OCI-LY7 (cell line): ENCODE results near the gene MAPK11. TPM values are rescaled to one million over a fixed set of nuclear protein-coding genes. Genes with fewer than 3 reads are reported as not detected.

Experiments used
- BruUV-seq: library from RNA; stranded (reverse); fragments of 400-500 nt; replicated peaks from 2 replicates; lab custom pipeline; 2021; lab: Mats Ljungman, UMichigan
- CTCF ChIA-PET: fragments of 300-600 bp; sonication (Branson Sonifier 250); formaldehyde crosslinking; loops from one replicate; lab custom pipeline; 2022; ENCODE audit warnings: antibody characterized with exemption; ENCODE audit not compliant: unreplicated experiment; lab: Charles Lee
- POLR2A ChIA-PET: fragments of 300-600 bp; sonication (Branson Sonifier 250); formaldehyde crosslinking; loops from one replicate; lab custom pipeline; 2022; ENCODE audit warnings: antibody characterized with exemption; lab: Charles Lee
- DNase-seq: peaks from one replicate; pipeline ENCODE4 v3.0.0-alpha.2; 2015; ENCODE audit warnings: low spot score
- H2AFZ ChIP-seq: fragments of 200-600 bp; sonication (generic), shearing (Covaris generic); 2 replicates; pipeline ENCODE4 v1.6.1; 2014; ENCODE audit warnings: mild to moderate bottlenecking, antibody characterized with exemption, low read length, moderate library complexity
- H3K27ac ChIP-seq: fragments of 200-600 bp; sonication (generic); 2 replicates; pipeline ENCODE4 v1.5.1; 2014; ENCODE audit warnings: mixed run types, low read depth, mild to moderate bottlenecking, moderate library complexity, low read length, inconsistent platforms; ENCODE audit not compliant: poor library complexity, severe bottlenecking
- H3K36me3 ChIP-seq: fragments of 200-600 bp; sonication (generic); 2 replicates; pipeline ENCODE4 v1.6.1; 2014; ENCODE audit warnings: mild to moderate bottlenecking, antibody characterized with exemption, low read length, moderate library complexity, mixed read lengths; ENCODE audit not compliant: insufficient read depth
- H3K4me1 ChIP-seq: fragments of 200-600 bp; sonication (generic); 2 replicates; pipeline ENCODE4 v1.5.1; 2014; ENCODE audit warnings: mild to moderate bottlenecking, low read length; ENCODE audit not compliant: insufficient read depth, poor library complexity, severe bottlenecking
- H3K4me2 ChIP-seq: fragments of 200-600 bp; sonication (generic); 2 replicates; pipeline ENCODE4 v1.6.1; 2014; ENCODE audit warnings: mild to moderate bottlenecking, low read length
- H3K4me3 ChIP-seq: fragments of 200-600 bp; sonication (generic); 2 replicates; pipeline ENCODE4 v1.5.1; 2014; ENCODE audit warnings: mild to moderate bottlenecking, low read depth, low read length; ENCODE audit not compliant: poor library complexity, severe bottlenecking
- H3K79me2 ChIP-seq: fragments of 200-600 bp; sonication (generic); 2 replicates; pipeline ENCODE4 v1.6.1; 2016; ENCODE audit warnings: low read depth, mild to moderate bottlenecking, low read length, moderate library complexity, mixed read lengths; ENCODE audit not compliant: insufficient read depth
- H3K9me2 ChIP-seq: fragments of 200-600 bp; sonication (generic); 2 replicates; pipeline ENCODE4 v1.6.1; 2016; ENCODE audit warnings: mild to moderate bottlenecking, low read length, mixed read lengths; ENCODE audit not compliant: insufficient read depth
- H3K9me3 ChIP-seq: fragments of 200-600 bp; sonication (generic); 2 replicates; pipeline ENCODE4 v1.6.1; 2014; ENCODE audit warnings: mild to moderate bottlenecking, mixed run types, low read length, mixed read lengths
- H4K20me1 ChIP-seq: fragments of 200-600 bp; sonication (generic); 2 replicates; pipeline ENCODE4 v1.6.1; 2014; ENCODE audit warnings: mild to moderate bottlenecking, antibody characterized with exemption, low read length, moderate library complexity, mixed read lengths; ENCODE audit not compliant: insufficient read depth
- EZH2phosphoT487 ChIP-seq: fragments of 200-600 bp; sonication (generic); IDR thresholded peaks from 2 replicates; pipeline ENCODE4 v1.6.1; 2018; ENCODE audit warnings: low read depth, borderline replicate concordance, mild to moderate bottlenecking, mixed run types, antibody characterized with exemption, low read length, moderate library complexity, mixed read lengths
- intact Hi-C: fragments of 100-400 bp; cut with micrococcal nuclease; formaldehyde crosslinking; loops from one replicate; pipeline ENCODE4 v1.10.0; 2022; ENCODE audit not compliant: unreplicated experiment
- total RNA-seq, 2 experiments: library from RNA; depleted of rRNA in 1 of 2; stranded (reverse); fragments of >200 nt in 1 of 2; shearing (Covaris generic) in 1 of 2; gene quantifications; 2 replicates each; pipeline ENCODE4 v1.2.3, GENCODE V29; 2014 to 2022
- TF ChIP-seq, protein P1 (sequence below): fragments of 200-600 bp; sonication (generic); conservative IDR thresholded peaks from 2 replicates; pipeline ENCODE4 v1.5.1; 2014; ENCODE audit warnings: mild to moderate bottlenecking, antibody characterized with exemption, low read length, moderate library complexity, mixed read lengths

The MAPK11 gene
- total RNA-seq, 2 experiments from 2014 or later = 12.0 to 19.7 TPM

DNA sequence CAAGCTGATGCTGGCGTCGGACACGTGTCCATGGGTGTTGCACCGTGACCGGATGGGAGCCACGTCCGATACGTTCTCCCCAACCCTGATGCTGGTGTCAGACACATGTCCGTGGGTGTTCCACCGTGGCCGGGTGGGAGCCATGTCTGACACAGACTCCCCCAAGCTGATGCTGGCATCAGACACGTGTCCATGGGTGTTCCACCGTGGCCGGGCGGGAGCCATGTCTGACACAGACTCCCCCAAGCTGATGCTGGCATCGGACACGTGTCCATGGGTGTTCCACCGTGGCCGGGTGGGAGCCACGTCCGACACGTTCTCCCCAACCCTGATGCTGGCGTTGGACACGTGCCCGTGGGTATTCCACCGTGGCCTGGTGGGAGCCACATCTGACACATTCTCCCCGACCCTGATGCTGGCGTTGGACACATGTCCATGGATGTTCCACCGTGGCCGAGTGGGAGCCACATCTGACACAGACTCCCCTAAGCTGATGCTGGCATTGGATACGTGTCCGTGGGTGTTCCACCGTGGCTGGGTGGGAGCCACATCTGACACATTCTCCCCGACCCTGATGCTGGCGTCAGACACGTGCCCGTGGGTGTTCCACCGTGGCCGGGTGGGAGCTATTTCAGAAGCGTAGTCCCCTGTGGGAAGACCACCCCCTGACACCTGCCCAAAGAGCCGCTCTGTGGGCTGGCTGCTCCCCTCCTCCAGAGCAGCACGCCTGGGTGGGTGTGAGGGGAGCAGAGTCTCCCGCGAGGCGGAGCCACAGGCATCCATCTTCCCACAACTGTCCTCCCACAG is 49.4 kb downstream of the MAPK11 start:
- Histone ChIP-seq H2AFZ (no peak overlapping the region), H3K4me3 (no peak overlapping the region), H3K9me2 (no peaks in the 10 kb centered on the region), H3K4me2 (no peak overlapping the region), H3K79me2 (no peaks in the 10 kb centered on the region), H3K4me1 (no peaks in the 10 kb centered on the region), H3K36me3 (peaks cover 93% of the 10 kb centered on the region), H4K20me1 (no peaks in the 10 kb centered on the region), H3K9me3 (no peaks in the 10 kb centered on the region), H3K27ac (no peak overlapping the region)
- ChIA-PET POLR2A (no interaction called here), CTCF (no interaction called here)
- intact Hi-C loops = no loop called here
- BruUV-seq = TSS peak; percentile 44
- DNase-seq = no peak
- TF ChIP-seq, protein P1, sequence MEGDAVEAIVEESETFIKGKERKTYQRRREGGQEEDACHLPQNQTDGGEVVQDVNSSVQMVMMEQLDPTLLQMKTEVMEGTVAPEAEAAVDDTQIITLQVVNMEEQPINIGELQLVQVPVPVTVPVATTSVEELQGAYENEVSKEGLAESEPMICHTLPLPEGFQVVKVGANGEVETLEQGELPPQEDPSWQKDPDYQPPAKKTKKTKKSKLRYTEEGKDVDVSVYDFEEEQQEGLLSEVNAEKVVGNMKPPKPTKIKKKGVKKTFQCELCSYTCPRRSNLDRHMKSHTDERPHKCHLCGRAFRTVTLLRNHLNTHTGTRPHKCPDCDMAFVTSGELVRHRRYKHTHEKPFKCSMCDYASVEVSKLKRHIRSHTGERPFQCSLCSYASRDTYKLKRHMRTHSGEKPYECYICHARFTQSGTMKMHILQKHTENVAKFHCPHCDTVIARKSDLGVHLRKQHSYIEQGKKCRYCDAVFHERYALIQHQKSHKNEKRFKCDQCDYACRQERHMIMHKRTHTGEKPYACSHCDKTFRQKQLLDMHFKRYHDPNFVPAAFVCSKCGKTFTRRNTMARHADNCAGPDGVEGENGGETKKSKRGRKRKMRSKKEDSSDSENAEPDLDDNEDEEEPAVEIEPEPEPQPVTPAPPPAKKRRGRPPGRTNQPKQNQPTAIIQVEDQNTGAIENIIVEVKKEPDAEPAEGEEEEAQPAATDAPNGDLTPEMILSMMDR = no peak
- no peak for TF ChIP-seq EZH2phosphoT487

DNA sequence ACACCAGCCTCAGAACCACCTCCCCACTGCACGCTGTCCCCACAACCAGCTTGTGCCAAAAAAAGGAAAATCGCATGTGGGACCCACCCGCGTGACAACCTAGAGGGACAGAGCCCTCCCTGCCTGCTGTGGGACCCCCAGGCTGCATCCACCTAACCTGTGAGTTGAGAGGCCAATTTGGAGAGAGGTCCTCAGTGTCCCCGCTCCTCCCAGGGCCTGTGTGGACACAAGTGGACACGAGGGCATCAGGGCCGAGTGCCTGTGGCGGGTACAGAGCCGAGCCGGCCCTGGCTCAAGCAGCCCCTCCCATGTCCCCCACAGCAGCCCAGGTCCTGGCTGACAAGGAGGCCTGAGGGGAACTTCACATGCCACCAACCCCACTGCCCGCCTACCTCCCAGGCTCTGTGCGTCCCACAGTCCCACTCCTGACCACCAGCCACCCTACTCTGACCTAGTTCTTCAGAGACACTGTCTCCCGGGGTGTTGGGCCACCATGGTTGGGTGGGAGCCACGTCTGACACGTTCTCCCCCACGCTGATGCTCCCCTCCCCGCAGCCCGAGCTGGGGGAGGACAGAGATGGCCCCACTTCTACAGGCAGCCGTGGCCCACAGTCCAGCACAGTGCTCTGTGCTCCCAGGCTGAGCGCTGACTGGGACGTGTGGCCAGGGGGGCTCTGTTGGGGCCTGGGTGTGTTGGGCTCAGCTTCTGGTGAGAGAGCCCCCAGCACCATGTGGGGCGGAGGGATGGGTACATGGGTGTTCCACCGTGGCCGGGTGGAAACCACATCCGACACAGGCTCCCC is 50.2 kb downstream of the MAPK11 start:
- Histone ChIP-seq H4K20me1 (no peaks in the 10 kb centered on the region), H3K36me3 (peaks cover 93% of the 10 kb centered on the region), H3K79me2 (no peaks in the 10 kb centered on the region), H3K9me3 (no peaks in the 10 kb centered on the region), H3K9me2 (no peaks in the 10 kb centered on the region), H2AFZ (no peak overlapping the region), H3K4me3 (no peak overlapping the region), H3K27ac (no peak overlapping the region), H3K4me2 (no peak overlapping the region), H3K4me1 (no peaks in the 10 kb centered on the region)
- intact Hi-C loops = no loop called here
- TF ChIP-seq EZH2phosphoT487 = no peak
- TF ChIP-seq, protein P1 = no peak
- DNase-seq = no peak
- BruUV-seq = no TSS peak
- ChIA-PET CTCF (no interaction called here), POLR2A (no interaction called here)
